NCI-H128 (cell line): ENCODE measurements around the gene ULK1.
"Not testable (repeated sequence)": the region's sequence is repeated elsewhere in the genome, so short reads cannot be mapped to it uniquely, and the experiment has no call there.

Experiments used
- DNase-seq: peaks from one replicate; lab custom pipeline; 2025; ENCODE audit not compliant: unreplicated experiment; lab: John Stamatoyannopoulos, UW

The ULK1 gene

DNA sequence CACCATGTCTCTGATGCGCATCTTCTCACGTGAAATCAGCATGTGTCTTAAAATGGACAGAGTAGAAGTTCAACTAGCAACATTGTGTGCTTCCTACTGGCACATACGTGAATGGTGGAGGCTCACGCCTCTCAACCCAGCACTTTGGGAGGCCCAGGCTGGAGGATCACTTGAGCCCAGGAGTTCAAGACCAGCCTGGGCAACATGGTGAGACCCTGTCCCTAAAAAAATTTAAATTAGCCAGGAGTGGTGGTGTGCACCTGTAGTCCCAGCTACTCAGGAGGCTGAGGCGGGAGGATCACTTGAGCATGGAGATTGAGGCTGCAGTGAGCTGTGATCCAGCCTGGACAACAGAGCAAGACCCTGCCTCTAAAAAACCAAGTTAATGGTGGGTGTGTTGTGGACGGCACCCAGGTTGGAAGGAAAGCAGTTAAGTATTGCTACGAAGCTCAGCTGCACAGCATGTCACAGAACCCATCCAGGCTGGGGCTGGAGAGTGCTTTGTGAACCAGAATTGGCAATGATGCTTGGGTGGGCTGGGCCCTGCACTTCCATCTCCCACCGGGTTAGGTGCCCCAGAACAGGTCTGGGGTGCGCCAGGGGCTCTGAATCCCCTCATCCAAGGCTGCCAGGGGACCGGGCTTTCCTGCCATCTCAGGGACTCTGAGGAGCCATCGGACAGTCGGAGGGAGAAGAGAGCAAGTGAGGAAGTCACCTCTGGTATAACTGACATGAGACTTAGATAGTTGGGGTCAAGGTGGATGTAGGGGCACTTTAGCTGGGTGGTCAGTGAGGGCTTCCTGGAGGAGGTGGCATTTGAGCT is 33.0 kb upstream of the ULK1 start:
- DNase-seq: no peak

DNA sequence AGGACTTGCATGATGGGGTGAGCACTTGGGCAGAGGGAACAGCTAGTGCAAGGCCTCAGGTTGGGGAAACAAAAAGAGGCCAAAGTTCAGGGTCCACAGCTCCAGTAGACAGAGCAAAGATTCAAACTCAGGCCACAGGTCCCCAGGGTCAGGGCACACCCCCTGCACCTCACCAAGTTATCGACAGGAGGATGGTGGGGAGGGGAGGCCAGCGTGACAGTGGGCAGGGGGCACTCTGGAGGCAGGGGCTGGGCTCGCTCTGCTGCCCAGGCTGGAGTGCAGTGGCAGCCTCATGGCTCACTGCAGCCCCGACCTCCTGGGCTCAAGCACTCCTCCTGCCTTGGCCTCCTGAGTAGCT is 32.4 kb upstream of the ULK1 start:
- DNase-seq: no peak

DNA sequence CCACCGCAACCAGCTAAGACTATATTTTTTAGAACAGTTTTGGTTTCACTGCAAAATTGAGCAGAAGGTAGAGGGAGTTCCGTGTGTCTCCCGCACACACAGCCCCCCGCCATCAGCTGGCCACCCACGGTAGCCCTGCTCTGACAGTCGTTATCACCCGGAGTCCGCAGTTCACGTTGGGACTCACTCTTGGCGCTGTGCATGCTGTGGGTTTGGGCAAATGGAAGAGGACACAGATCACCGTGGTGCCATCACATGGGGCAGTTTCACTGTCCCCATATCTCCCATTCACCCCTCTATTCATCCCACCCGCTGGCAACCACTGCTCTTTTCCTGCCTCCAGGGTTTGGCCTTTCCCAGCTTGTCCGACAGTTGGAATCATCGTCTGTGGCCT is 31.8 kb upstream of the ULK1 start:
- DNase-seq: no peak

DNA sequence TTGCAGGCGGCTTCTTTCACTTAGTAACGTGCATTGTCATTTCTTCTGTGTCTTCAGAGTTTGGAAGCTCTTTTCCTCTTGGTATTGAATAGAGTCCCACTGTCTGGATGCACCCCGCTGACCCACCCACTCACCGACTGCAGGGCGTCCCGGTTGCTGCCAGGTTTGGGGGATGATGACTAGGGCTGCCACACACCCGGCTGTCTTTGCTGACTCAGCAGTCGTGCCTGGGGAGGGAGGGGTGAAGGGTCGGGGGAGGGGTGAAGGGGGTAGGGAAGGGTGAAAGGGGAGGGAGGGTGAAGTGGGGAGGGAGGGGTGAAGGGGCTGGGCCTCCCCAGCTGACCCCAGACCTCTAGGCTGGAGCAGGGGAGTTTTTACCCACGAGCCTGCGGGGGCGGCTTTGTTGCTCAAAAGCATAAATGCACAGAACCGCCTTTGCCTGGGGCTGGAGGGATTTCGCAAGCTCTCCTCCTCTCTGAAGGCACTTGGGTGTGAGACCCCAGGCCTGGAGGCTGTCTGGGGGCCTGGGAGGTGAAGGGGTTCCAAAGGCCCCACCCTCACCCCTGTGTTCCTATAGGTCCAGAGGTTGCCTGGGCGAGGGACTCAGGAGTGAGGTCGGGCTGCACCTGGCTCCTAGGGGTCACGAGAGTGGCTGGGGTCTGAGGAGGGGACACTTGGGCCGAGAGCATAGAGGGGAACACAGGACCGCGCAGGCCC is 31.3 kb upstream of the ULK1 start:
- no peak for DNase-seq

DNA sequence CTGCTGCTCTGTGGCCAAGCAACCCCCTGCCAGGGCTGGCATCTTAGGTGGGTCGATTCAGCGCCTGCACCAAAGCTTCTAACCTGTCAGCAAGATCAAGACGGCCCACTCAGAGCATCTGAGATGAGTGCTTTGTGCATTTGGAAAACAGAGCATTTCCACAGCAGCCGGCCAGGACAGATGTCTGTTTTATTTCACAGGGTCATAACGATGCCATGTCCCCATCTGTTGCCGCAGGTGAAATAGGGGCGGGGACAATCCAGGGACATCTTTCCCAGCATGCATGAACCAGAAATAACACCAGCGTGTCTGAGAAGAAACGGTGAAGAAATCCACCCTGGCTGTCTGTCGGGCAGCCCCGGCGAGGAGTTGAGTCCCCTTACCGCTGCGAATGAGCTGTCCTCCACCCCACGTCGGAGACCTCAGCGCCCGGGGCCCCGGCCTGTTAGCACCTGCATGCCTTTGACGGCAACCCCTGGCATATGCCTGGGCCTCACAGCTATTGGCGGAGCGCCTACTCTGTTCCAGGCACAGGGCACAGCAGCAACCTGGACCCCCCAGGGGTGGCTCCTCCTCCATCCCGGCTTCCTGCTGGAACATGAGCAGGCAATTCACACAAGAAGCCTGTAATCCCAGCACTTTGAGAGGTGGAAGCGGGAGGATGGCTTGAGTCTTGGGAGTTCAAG is 30.6 kb upstream of the ULK1 start:
- no peak for DNase-seq

DNA sequence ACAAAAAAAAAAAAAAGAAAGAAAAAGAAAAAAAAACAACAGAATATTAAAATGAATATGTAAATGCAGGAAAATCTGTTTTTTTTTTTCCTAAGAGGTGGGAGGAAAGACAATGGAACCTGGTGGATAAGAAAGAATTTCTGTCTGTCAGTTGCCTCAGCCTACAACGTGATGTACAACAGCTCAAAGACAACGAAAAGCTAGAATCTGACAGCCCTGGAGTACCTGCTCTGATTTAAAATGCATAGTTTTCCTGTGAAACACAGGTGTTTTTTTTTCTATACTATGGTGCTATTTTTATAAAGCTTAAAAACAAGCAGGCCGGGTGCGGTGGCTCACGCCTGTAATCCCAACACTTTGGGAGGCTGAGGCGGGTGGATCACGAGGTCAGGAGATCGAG is 30.0 kb upstream of the ULK1 start:
- no peak for DNase-seq

DNA sequence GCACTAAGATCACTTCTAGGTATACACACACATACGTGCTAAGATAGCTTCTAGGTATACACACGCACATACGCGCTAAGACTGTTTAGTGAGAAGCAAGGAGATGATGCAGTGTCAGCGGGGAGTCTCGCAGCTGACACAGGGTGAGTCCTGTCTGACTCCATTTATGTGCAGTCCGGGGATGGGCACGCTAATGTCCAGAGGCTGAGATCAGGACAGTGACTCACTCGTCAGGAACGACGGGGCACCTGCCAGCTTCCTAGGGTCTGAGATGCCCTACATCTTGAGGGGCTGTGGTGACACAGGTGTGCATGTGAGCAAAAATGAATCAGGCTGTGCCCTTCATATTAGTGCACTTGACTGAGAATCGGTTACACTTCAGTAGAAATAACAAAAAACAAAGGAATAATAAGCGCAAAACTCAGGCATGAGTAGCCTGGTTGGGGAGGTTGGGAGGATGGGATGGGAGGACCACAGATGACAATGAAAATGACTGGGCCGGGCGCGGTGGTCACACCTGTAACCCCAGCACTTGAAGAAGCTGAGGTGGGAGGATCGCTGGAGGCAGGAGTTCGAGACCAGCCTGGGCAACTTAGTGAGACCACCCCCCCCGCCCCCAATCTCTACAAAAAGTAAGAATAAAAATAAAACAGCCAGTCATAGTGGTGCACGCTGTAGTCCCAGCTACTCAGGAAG is 29.1 kb upstream of the ULK1 start:
- DNase-seq: no peak

DNA sequence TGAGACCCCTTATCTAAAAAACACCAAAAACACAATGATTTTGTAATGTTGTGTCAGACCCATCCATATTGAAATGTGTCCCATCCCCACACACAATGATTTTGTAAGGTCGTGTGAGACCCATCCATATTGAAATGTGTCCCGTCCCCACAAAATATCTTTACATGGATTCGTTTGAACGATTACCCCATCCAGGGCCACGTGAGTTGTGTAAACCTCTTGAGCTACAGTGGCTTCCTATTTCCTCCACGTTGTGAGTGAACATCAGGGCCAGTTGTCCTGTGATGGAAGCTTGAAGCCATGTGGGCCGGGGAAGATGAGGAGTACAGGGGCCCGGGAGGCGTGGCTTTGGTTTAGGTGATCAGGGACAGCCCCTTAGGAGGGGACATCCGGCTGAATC is 27.0 kb upstream of the ULK1 start:
- no peak for DNase-seq

DNA sequence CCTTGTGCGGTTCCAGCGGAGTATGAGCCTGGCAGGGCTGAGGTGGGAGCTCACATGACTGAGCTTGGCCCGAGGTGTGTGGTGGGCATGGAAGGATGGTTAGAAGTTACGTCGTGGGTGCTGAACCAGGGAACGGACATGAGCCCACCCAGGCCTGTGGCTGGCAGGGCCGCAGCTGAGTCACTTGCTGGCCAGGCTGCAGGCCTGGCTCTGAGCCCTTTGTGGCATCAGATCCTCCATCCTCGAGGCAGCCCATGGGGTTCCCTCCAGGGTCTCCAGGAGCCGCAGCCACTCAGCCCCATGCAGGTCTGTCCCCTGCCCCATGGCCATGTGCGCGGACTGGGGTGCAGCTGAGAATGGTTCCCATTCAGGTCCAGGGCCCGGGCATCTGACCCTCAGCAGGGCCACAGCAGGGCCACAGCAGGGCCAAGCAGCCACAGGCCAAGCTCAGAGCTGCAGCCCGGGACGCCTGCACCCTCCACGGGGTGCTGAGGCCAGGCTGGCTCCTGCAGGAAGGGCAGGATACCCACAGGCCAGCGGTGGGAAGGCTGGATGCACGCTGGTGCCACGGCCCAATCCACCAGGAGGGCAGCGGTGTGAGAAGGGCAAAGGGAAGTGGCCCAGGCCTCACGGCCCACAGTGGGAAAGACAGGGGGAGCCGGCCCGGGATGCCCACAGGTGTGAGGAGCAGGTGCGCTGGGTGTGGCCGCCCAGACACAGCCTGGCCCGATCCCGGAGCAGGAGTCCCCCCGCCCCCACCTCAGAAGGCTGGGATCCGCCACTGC is 26.3 kb upstream of the ULK1 start:
- DNase-seq: no peak

DNA sequence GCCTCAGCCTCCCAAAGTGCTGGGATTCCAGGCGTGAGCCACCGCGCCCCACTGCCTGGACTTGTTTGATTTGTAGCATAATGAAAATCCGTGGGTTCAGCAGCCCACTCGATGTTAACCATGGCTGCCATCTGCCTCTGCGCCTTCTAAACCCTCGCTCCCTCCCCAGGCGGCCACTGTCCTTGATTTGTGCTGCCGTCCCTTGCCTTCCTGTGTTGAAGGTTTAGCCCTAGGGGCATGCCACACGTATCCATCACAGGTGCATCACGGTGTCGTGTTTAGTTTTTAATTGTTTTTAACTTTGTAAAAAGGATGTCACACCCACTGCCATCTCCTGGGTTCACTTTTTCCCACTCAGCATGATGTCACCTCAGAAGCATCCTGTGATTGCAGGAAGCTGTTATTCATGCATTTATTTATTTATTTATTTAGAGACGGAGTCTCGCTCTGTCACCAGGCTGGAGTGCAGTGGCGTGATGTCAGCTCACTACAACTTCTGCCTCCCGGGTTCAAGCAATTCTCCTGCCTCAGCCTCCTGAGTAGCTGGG is 24.5 kb upstream of the ULK1 start:
- DNase-seq: no peak

DNA sequence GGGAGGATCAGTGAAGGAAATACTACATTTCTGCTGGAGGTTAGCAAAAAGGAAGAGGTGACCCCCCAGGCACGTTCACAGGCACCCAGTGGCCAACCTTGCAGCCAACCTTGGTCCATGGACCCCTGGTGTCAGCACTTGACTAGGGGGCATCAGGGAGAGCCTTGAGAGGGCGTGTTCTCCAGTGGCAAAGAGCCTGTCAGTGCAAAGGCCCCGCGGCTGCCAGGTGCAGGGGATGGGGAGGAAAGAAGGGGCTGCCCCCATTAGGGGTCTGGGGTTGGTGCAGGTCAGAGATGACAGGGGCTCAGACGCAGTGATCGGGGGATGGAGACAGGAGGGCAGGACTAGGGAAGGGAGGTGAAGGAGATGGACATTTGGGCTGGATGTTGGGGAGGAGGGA is 22.7 kb upstream of the ULK1 start:
- DNase-seq: no peak

DNA sequence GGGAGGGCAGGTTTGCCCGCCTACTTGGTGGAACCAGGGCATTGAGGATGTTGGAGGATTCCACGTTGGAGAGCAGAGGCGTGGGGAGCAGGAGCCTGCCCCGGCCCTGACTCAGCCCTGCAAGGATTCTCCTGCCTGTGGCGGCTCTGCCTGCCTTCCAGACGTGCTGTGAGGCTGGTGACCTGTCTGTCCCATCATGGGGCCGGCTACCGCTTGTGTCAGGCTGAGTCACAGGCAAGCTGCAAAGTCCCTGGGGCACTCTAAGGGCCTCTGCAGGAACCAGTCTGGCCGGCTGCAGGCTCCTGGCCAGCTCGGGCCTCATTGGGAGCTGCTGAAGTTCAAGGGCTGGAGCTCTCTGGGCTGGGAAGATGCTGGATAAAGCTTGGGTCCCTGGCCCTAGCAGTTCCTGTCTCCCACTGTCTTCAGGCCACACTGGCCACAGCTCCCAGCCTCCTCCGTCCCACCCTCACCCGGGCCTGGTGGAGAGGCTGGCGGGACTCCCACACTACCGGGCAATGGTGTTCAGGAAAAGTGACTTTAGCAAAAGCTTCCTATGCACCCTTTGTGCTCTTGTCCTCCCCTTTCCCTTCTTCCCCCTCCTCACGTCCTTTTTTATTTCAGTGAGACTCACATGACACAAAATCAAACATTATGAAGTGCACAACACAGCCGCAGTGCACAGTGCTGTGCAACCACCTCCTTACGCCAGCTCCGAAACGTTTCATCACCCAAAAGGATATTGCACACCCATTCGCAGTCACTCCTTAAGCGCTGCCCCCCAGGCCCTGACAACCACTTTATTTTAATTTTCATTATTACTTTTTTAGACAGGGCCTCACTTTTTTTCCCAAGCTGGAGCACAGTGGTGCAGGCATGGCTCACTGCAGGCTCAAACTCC is 22.0 kb upstream of the ULK1 start:
- no peak for DNase-seq

DNA sequence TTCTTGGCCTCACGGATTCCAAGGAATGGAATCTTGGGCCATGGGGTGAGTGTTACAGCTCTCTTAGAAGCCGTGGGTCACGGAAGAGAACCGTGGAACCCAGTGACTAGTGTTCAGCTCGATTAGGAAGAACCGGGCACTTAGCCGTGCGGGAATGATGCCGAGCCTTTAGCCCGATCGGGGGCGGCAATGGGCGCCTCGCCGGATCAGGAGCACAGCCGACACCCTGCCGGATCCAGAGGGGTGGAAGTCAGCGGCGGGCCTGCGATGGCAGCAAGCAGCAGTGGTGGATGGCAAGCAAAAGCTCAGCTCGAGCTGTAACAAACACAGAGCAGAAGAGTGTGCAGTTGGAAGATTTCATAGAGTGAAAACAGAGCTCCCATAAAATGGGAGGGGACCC is 21.1 kb upstream of the ULK1 start:
- no peak for DNase-seq

DNA sequence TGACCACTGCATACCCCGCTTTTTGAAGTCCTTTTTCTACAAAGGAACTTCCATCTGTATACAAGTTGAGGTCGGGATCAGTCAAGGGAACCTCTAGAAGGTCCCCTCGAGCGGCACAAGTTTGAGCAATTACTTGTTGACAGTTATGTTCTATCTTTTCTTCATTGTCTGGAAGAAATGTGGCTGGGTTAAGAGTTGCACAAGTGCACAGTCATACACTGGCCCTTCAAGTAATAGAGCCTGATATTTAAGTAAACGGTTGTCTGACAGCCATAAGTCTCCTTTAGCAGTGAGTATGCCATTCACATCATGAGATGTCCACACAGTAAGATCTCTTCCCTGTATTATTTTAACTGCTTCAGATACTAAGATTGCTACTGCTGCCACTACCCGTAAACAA is 19.4 kb upstream of the ULK1 start:
- DNase-seq: not testable (repeated sequence)

DNA sequence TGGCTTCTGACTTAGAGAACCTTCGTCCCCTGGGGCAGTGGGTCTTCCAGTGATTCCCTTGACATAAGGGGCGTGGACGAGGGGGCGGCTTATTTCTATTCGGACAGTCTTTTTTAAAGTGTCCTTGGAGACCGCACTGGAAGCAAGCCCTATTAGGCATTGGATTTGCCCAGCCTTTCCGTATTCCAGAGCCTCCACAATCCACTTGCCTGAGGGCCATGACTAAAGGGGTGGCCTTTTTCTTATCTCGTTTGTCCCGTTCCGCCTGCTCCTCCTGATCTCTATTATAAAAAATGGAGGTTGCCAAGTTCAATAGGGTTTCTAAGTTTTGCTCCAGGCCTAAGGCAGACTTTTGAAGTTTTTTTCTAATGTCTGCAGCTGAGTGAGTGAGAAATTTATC is 17.2 kb upstream of the ULK1 start:
- DNase-seq: not testable (repeated sequence)

DNA sequence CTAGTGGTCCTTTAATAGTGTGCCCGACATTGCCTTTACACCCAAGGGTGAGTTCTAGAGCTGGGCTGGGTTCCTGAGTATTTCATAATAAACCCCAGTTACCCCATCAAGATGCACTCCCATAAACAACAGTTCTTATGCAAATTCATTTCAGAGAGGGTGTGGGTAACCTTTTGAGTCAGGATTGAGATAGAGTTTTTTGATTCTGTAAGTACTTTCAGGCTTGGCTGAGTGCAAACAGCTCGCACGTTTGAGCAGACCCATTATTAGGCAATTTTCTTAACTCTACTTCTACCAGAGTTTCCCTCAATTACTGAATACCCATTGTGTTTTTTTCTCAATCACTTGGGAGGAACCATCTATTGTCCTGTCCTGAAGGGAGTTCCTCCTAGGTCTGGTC is 16.0 kb upstream of the ULK1 start:
- DNase-seq: not testable (repeated sequence)

DNA sequence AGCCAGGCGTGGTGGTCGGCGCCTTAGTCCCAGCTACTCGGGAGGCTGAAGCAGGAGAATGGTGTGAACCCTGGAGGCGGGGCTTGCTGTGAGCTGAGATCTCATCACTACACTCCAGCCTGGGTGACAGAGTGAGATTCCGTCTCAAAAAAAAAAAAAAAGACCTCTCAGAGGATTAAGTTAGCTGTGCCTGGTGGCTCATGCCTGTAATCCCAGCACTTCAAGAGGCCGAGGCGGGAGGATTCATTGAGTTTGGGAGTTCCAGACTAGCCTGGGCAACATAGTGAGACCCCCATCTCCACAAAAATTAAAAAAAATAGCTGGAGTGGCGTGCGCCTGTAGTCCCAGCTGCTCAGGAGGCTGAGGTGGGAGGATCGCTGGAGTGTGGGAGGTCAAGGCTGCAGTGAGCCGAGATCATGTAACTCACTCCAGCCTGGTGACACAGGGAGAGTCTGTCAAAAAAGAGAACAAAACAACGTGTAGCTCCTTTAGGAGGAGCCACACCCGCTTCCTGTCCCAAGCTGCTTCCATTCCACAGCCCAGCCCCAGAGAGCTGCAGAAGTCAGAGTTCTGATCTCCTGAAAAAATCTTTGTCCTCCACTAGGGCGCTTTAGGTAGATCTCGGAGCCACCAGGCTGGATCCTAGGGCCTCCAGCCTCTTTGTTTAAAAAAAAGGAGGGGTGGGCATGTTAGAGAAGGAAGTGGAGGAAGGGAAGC is 11.5 kb upstream of the ULK1 start:
- no peak for DNase-seq

DNA sequence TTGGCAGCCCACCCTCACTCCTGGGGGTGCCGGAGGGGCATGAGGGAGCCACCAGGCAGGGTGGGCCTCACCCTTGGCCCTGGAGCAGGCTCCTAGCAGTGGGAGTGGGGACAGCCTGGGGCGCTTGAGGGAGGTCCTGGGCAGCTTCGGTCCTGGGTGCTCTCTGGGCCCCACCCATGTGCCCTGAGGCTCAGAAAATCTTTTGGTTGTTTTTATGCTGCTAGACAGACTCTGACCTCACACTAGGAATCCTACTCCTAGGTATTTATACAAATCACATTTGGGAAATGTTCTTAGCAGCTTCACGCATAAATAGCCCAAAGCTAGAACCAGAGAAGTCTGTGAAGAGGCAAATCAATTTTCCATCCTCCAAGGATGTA is 10.9 kb upstream of the ULK1 start:
- DNase-seq: no peak

DNA sequence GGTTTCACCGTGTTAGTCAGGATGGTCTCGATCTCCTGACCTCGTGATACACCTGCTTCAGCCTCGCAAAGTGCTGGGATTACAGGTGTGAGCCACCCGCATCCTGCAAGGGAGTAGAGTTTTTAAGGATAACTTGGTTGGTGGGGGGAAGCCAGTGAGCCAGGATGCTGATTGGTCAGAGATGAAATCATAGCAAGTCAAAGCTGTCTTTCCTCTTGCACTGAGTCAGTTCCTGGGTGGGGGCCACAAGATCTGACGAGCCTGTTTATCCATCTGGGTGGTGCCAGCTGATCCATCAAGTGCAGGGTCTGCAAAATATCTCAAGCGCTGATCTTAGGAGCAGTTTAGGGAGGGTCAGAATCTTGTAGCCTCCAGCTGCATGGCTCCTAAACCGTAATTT is 9.3 kb upstream of the ULK1 start:
- DNase-seq: not testable (repeated sequence)
